PC-9 (cell line): ENCODE measurements around the gene SPATS2L.

Experiments used
- CTCF ChIP-seq: fragments of 200-600 bp; sonication (generic); conservative IDR thresholded peaks from 2 replicates; pipeline ENCODE4 v1.6.1; 2017; ENCODE audit warnings: mixed run types, antibody characterized with exemption, mild to moderate bottlenecking, moderate library complexity
- EZH2 ChIP-seq: fragments of 200-600 bp; sonication (generic); IDR thresholded peaks from 2 replicates; pipeline ENCODE4 v1.8.0; 2017; ENCODE audit warnings: antibody characterized with exemption, low read depth

DNA sequence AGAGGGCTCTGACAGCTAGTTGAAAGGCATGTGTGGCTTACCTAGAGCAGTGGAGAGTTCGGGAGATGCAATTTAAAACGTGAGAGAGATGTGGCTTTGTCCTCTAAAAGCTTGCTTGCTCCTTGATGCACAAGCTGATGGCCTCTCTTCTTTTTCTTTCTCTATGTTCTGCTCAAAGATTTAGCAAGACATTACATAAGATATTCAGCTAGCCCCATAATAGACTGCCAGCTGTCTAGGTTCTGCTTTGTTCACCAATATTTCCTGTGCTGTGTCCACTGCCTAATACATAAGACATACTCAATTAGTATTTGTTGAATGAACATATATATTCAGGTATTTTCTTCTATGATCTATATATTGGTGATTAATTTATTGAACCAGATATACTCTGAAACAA lies 31.1 kb downstream of the SPATS2L start:
- TF ChIP-seq CTCF, result no peak
- TF ChIP-seq EZH2, result no peak
